Prostate gland (tissue), 2 donors: ENCODE measurements around the gene PIGN.

Experiments
- POLR2A ChIP-seq: fragments of 450-650 bp; IDR thresholded peaks from one replicate; pipeline ENCODE4 v1.6.1; 2016; ENCODE audit warnings: antibody characterized with exemption, mild to moderate bottlenecking
- TF ChIP-seq, protein P1 (sequence below), 4 experiments: fragments of 200-600 bp in 2 of 4; fragments of 450-650 bp in 2 of 4; sonication (generic) in 2 of 4; IDR thresholded peaks; 1 replicate in 3 of 4; 2 replicates in 1 of 4; pipeline ENCODE4 v1.5.1; 2016 to 2019; ENCODE audit warnings: antibody characterized with exemption in 4 of 4, mild to moderate bottlenecking in 2 of 4, moderate library complexity in 2 of 4

DNA sequence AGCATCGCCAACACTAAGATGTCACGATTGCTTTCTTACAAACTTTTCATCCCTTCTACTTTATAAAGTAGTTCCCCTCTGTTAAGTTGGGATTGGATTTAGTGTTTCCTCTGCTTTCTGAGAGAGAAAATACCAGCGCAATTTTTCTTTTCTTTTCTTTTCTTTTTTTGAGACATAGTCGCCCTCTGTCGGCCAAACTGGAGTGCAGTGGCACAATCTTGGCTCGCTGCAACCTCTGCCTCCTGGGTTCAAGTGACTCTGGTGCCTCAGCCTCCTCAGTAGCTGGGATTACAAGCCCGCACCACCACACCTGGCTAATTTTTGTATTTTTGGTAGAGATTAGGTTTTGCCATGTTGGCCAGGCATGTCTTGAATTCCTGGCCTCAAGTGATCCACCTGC is 9.2 kb upstream of the PIGN start:
- no peak for TF ChIP-seq POLR2A
- TF ChIP-seq, protein P1, sequence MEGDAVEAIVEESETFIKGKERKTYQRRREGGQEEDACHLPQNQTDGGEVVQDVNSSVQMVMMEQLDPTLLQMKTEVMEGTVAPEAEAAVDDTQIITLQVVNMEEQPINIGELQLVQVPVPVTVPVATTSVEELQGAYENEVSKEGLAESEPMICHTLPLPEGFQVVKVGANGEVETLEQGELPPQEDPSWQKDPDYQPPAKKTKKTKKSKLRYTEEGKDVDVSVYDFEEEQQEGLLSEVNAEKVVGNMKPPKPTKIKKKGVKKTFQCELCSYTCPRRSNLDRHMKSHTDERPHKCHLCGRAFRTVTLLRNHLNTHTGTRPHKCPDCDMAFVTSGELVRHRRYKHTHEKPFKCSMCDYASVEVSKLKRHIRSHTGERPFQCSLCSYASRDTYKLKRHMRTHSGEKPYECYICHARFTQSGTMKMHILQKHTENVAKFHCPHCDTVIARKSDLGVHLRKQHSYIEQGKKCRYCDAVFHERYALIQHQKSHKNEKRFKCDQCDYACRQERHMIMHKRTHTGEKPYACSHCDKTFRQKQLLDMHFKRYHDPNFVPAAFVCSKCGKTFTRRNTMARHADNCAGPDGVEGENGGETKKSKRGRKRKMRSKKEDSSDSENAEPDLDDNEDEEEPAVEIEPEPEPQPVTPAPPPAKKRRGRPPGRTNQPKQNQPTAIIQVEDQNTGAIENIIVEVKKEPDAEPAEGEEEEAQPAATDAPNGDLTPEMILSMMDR (IDR thresholded peaks at IDR 0.05), result no peak
